PC-9 (cell line): ENCODE results near the gene FGF19.

ENCODE experiments used
- CTCF ChIP-seq: fragments of 200-600 bp; sonication (generic); conservative IDR thresholded peaks from 2 replicates; pipeline ENCODE4 v1.6.1; 2017; ENCODE audit warnings: mixed run types, antibody characterized with exemption, mild to moderate bottlenecking, moderate library complexity
- EZH2 ChIP-seq: fragments of 200-600 bp; sonication (generic); IDR thresholded peaks from 2 replicates; pipeline ENCODE4 v1.8.0; 2017; ENCODE audit warnings: antibody characterized with exemption, low read depth

GRCh38 chr11:69730500-69730899 is 26.7 kb upstream of the FGF19 start:
- TF ChIP-seq CTCF = no peak
- no peak for TF ChIP-seq EZH2
